ENCODE measurements around the gene ZNF428.

ZNF428 gene

DNA sequence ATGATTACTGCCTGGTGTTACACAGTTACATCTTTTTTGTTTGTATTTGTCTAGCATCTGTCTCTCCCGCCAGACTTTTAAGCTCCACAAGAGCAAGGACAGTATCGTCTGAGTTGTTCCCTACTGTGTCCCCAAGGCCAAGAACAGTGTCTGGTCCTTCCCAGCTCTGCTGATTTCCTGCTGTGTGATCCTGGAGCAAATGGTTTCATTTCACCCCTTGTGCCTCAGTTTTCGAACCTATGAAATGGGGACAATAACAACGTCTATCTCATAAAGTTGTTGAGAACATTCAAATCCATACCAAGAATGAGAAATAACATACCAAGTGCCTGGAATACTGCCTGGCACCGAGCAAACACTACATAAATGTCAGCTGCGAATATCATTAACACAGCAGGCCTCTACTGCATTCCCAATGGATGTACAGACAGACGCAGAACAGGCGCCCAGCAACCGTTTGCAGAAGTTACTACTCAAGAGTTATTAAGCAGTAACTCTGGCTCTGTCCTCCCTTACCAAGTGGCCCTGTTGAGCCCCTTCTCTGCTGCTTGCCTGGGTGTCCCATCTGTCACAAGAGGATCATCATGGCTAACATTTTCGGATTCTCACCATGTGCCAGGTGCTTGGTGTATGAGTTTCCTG lies 55.5 kb downstream of the ZNF428 start:
- Histone ChIP-seq H3K4me2 (ENCODE audit: low read length) (peak overlapping the region; percentile 16; the same call in 1 of the 2 replicates), H3K36me3 (ENCODE audit: control insufficient read depth, low read length) (peaks cover 34% of the 10 kb centered on the region), H3K4me3 (ENCODE audit: low read length) (no peak overlapping the region)

DNA sequence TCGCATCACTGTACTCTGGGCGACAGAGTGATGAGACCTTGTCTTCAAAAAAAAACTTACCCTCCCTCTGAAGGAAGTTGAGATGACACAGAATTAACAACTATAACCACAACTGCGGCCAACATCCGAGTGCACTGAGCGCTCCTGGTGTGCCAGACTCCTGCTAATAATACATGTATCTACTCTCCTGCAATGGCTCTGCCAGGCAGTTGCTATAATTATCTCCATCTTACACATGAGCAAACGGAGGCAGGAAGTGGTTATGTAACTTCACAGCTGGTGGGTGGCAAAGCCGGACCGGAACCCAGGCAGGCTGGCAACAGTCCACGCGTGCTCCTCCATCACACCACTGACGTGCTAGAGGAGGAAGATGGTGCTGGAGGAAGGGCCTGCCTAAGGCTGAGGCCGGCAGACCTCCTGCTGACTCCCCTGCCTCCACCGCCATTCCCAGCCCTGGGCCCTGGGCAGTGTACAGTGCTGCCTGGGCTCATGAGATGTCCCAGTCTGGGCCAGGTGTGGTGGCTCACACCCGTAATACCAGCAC lies 56.7 kb downstream of the ZNF428 start:
- Histone ChIP-seq H3K9me2 (replicated peaks; ENCODE audit: control insufficient read depth, low read length) (no peaks in the 10 kb centered on the region), H3K4me2 (ENCODE audit: low read length) (peak overlapping the region; percentile 36), H3K4me3 (ENCODE audit: low read length) (no peak overlapping the region; the same call in 1 of the 2 replicates), H3K79me2 (ENCODE audit: control insufficient read depth, low read length) (peaks cover 10% of the 10 kb centered on the region), H3K4me1 (ENCODE audit: control insufficient read depth, low read length) (peaks cover 24% of the 10 kb centered on the region), H3K27me3 (ENCODE audit: control insufficient read depth, low read length) (no peaks in the 10 kb centered on the region), H3K27ac (ENCODE audit: low read depth, low read length) (peak overlapping the region; percentile 41), H3K36me3 (ENCODE audit: control insufficient read depth, low read length) (peaks cover 34% of the 10 kb centered on the region), H3K9me3 (ENCODE audit: control insufficient read depth, insufficient read depth, low read length) (no peaks in the 10 kb centered on the region), H3F3A (ENCODE audit: control insufficient read depth, insufficient read depth) (no peaks in the 10 kb centered on the region; the same call in 1 of the 2 replicates), H4K20me1 (ENCODE audit: control insufficient read depth, insufficient read depth, low read depth, low read length) (no peaks in the 10 kb centered on the region)
- TF ChIP-seq, protein P1, sequence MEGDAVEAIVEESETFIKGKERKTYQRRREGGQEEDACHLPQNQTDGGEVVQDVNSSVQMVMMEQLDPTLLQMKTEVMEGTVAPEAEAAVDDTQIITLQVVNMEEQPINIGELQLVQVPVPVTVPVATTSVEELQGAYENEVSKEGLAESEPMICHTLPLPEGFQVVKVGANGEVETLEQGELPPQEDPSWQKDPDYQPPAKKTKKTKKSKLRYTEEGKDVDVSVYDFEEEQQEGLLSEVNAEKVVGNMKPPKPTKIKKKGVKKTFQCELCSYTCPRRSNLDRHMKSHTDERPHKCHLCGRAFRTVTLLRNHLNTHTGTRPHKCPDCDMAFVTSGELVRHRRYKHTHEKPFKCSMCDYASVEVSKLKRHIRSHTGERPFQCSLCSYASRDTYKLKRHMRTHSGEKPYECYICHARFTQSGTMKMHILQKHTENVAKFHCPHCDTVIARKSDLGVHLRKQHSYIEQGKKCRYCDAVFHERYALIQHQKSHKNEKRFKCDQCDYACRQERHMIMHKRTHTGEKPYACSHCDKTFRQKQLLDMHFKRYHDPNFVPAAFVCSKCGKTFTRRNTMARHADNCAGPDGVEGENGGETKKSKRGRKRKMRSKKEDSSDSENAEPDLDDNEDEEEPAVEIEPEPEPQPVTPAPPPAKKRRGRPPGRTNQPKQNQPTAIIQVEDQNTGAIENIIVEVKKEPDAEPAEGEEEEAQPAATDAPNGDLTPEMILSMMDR (IDR thresholded peaks at IDR 0.05; ENCODE audit: low read depth, low read length, poor library complexity, severe bottlenecking) = no peak
- no peak for TF ChIP-seq EZH2phosphoT487 (IDR thresholded peaks at IDR 0.05; ENCODE audit: borderline replicate concordance, low read length)

More for the DNA sequence above, 55.5 kb downstream of the ZNF428 start:
- TF ChIP-seq EZH2phosphoT487 (IDR thresholded peaks at IDR 0.05; ENCODE audit: borderline replicate concordance, low read length) = no peak
- TF ChIP-seq, protein P1 (IDR thresholded peaks at IDR 0.05; ENCODE audit: low read depth, low read length, poor library complexity, severe bottlenecking) = no peak
- H3K9me2 ChIP-seq (replicated peaks; ENCODE audit: control insufficient read depth, low read length) = no peaks in the 10 kb centered on the region
- H3K27ac ChIP-seq (ENCODE audit: low read depth, low read length) = no peak overlapping the region
- H3K4me1 ChIP-seq (ENCODE audit: control insufficient read depth, low read length) = peaks cover 24% of the 10 kb centered on the region
- no peaks in the 10 kb centered on the region for H3K27me3 ChIP-seq (ENCODE audit: control insufficient read depth, low read length)
- H4K20me1 ChIP-seq (ENCODE audit: control insufficient read depth, insufficient read depth, low read depth, low read length) = no peaks in the 10 kb centered on the region
- H3F3A ChIP-seq (ENCODE audit: control insufficient read depth, insufficient read depth) = no peaks in the 10 kb centered on the region; the same call in 1 of the 2 replicates
- H3K9me3 ChIP-seq (ENCODE audit: control insufficient read depth, insufficient read depth, low read length) = no peaks in the 10 kb centered on the region
- H3K79me2 ChIP-seq (ENCODE audit: control insufficient read depth, low read length) = peaks cover 10% of the 10 kb centered on the region

DNA sequence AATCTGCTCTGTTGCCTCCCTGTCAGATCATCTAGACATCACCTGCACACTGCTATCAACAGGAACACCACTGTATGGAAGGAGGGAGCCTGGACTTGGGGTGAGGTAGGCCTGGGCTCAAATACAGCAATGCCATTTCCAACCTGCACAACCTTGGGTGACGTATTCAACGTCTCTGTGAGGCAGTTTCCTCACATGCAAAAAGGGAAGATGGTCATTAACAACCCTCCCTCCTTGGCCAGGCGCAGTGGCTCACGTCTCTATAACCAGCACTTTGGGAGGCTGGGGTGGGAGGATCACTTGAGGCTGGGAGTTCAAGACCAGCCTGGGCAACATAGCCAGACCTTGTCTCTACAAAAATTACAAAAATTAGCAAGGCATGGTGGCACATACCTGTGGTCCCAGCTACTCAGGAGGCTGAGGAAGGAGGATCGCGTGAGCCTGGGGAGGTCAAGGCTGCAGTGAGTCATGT lies 57.2 kb downstream of the ZNF428 start:
- H3K27me3 ChIP-seq (ENCODE audit: control insufficient read depth, low read length) = no peaks in the 10 kb centered on the region
- peaks cover 34% of the 10 kb centered on the region for H3K36me3 ChIP-seq (ENCODE audit: control insufficient read depth, low read length)
- no peaks in the 10 kb centered on the region; the same call in 1 of the 2 replicates for H3F3A ChIP-seq (ENCODE audit: control insufficient read depth, insufficient read depth)
- no peaks in the 10 kb centered on the region for H4K20me1 ChIP-seq (ENCODE audit: control insufficient read depth, insufficient read depth, low read depth, low read length)
- H3K9me2 ChIP-seq (replicated peaks; ENCODE audit: control insufficient read depth, low read length) = no peaks in the 10 kb centered on the region
- no peak overlapping the region for H3K4me3 ChIP-seq (ENCODE audit: low read length)
- peak overlapping the region; percentile 36 for H3K4me2 ChIP-seq (ENCODE audit: low read length)
- no peaks in the 10 kb centered on the region for H3K9me3 ChIP-seq (ENCODE audit: control insufficient read depth, insufficient read depth, low read length)
- H3K79me2 ChIP-seq (ENCODE audit: control insufficient read depth, low read length) = peaks cover 10% of the 10 kb centered on the region
- no peak for TF ChIP-seq EZH2phosphoT487 (IDR thresholded peaks at IDR 0.05; ENCODE audit: borderline replicate concordance, low read length)
- TF ChIP-seq, protein P1 (IDR thresholded peaks at IDR 0.05; ENCODE audit: low read depth, low read length, poor library complexity, severe bottlenecking) = no peak
- peaks cover 24% of the 10 kb centered on the region for H3K4me1 ChIP-seq (ENCODE audit: control insufficient read depth, low read length)
- H3K27ac ChIP-seq (ENCODE audit: low read depth, low read length) = peak overlapping the region; percentile 41
